LNCAP (cell line): Measurements from ENCODE around the gene OR4D2.
A peak's percentile ranks its signal among the peaks of the same experiment; 100 is the strongest.

Experiments used
- CTCF ChIP-seq: fragments of 450-650 bp; IDR thresholded peaks from 2 replicates; pipeline ENCODE4 v1.5.1; 2017; ENCODE audit warnings: mild to moderate bottlenecking

OR4D2 gene

GRCh38 chr17:58217766-58218165, 51.0 kb downstream of the OR4D2 start:
- TF ChIP-seq CTCF = no peak

DNA sequence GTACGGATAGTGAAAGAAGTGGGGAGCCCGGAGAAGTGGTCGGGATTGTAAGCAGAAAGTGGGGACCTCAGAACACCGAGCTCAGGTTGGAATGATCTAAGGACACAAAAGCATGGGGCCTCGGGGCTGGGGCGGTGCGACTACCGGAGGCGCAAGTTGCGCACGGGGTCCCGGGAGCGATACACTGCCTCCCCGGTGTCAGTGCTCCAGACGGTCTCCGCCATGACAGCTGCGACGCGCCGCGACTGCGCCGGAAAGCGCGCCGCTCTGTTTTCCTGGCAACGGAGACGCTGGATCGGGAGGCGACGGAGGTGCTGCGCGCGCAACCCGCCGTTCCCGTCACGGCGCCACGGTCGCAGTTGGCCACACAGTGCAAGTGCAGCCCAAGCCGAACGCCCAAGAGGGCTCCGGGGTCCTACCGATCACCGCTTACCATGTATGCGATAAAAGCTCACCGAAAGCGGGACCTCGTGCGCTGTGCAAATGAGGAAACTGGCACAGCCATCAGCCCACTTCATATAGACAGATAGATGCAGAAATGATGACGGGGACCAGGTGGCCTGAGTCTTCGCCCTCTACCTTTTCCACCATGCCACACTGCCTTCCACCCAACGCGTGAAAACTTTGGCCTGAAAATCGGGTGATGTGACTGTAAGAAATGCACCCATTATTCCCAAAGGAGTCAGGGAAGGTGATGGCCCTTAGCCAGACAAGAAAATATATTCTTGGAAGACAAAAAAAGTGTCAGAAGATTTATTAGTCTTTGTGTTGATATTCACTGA, 52.4 kb downstream of the OR4D2 start, which contains the start of gene MKS1:
TSS of gene MKS1 (minus strand) at position 249 of the 782 bp plus-strand sequence. CDS start at position 224, 25 bp downstream.
- peak; percentile 52 for TF ChIP-seq CTCF

- no peak for TF ChIP-seq CTCF
These were observed 53.0 kb downstream of the OR4D2 start for GRCh38 chr17:58219789-58220183.
